Liver (tissue), 9 donors: ENCODE data around the gene PPFIA1. TPM values are rescaled to one million over a fixed set of nuclear protein-coding genes. Genes with fewer than 3 reads are reported as not detected.

Source experiments
- DNase-seq: peaks from one replicate; pipeline ENCODE4 v3.0.0-alpha.2; 2017; ENCODE audit warnings: low spot score
- H3K27ac ChIP-seq, 2 donors: one replicate each; pipeline ENCODE4 v1.7.0; 2013; ENCODE audit warnings: inconsistent platforms in 2 of 2, low read length in 2 of 2, control low read depth in 1 of 2, low read depth in 1 of 2, mild to moderate bottlenecking in 1 of 2
- H3K27me3 ChIP-seq, 4 donors: one replicate each; pipeline versions ENCODE4 v1.6.1 to v1.7.0; 2013; ENCODE audit warnings: low read length in 3 of 4, inconsistent platforms in 1 of 4, mild to moderate bottlenecking in 1 of 4, moderate library complexity in 1 of 4; ENCODE audit not compliant: control insufficient read depth in 4 of 4, insufficient read depth in 4 of 4
- H3K36me3 ChIP-seq, 4 donors: one replicate each; pipeline versions ENCODE4 v1.6.1 to v1.7.0; 2013; ENCODE audit warnings: low read length in 3 of 4, mild to moderate bottlenecking in 3 of 4, low read depth in 1 of 4, moderate library complexity in 1 of 4; ENCODE audit not compliant: control insufficient read depth in 4 of 4, insufficient read depth in 3 of 4
- H3K4me1 ChIP-seq, 4 donors: one replicate each; pipeline versions ENCODE4 v1.6.1 to v1.7.0; 2013; ENCODE audit warnings: low read length in 3 of 4, mild to moderate bottlenecking in 3 of 4, moderate library complexity in 1 of 4; ENCODE audit not compliant: control insufficient read depth in 4 of 4, insufficient read depth in 4 of 4
- H3K4me3 ChIP-seq, 3 donors: one replicate each; pipeline versions ENCODE4 v1.6.1 to v1.7.0; 2013; ENCODE audit warnings: low read length in 3 of 3, control low read depth in 1 of 3, low read depth in 1 of 3, mild to moderate bottlenecking in 1 of 3
- H3K9ac ChIP-seq, 2 donors: one replicate each; pipeline ENCODE4 v1.7.0; 2013; ENCODE audit warnings: low read length in 2 of 2, mild to moderate bottlenecking in 2 of 2, moderate library complexity in 2 of 2, control low read depth in 1 of 2, low read depth in 1 of 2
- H3K9me3 ChIP-seq, 4 donors: one replicate each; pipeline versions ENCODE4 v1.6.1 to v1.7.0; 2013; ENCODE audit warnings: low read length in 3 of 4; ENCODE audit not compliant: control insufficient read depth in 4 of 4
- CTCF ChIP-seq: fragments of 150-350 bp; IDR thresholded peaks from 2 replicates; pipeline ENCODE4 v1.5.1; 2017; ENCODE audit warnings: improper control_type of control experiment, low read depth, low read length; ENCODE audit not compliant: missing input control
- EGR1 ChIP-seq, 2 donors: IDR thresholded peaks; 2 replicates each; pipeline ENCODE4 v1.6.1; 2016 to 2018; ENCODE audit warnings: antibody characterized with exemption in 2 of 2, low read depth in 2 of 2
- FOXA1 ChIP-seq: IDR thresholded peaks from 2 replicates; pipeline ENCODE4 v1.6.1; 2016; ENCODE audit warnings: antibody characterized with exemption
- FOXA2 ChIP-seq: IDR thresholded peaks from 2 replicates; pipeline ENCODE4 v1.6.1; 2016; ENCODE audit warnings: antibody characterized with exemption
- GABPA ChIP-seq, 2 donors: IDR thresholded peaks in 1 of 2; conservative IDR thresholded peaks in 1 of 2; 2 replicates each; pipeline ENCODE4 v1.6.1; 2016; ENCODE audit warnings: antibody characterized with exemption in 2 of 2, mild to moderate bottlenecking in 1 of 2, moderate library complexity in 1 of 2
- HNF4A ChIP-seq, 2 donors: conservative IDR thresholded peaks; 2 replicates each; pipeline ENCODE4 v1.6.1; 2016; ENCODE audit warnings: antibody characterized with exemption in 2 of 2, mild to moderate bottlenecking in 2 of 2
- JUND ChIP-seq, 2 donors: IDR thresholded peaks; 2 replicates each; pipeline ENCODE4 v1.6.1; 2016; ENCODE audit warnings: antibody characterized with exemption in 2 of 2
- MAX ChIP-seq: IDR thresholded peaks from 2 replicates; pipeline ENCODE4 v1.6.1; 2016; ENCODE audit warnings: antibody characterized with exemption
- NR2F2 ChIP-seq: IDR thresholded peaks from 2 replicates; pipeline ENCODE4 v1.6.1; 2016; ENCODE audit warnings: antibody characterized with exemption
- RAD21 ChIP-seq, 2 donors: IDR thresholded peaks; 2 replicates each; pipeline ENCODE4 v1.6.1; 2016; ENCODE audit warnings: antibody characterized with exemption in 2 of 2, mild to moderate bottlenecking in 2 of 2
- REST ChIP-seq: IDR thresholded peaks from 2 replicates; pipeline ENCODE4 v1.6.1; 2016; ENCODE audit warnings: antibody characterized with exemption, mild to moderate bottlenecking
- SP1 ChIP-seq: IDR thresholded peaks from 2 replicates; pipeline ENCODE4 v1.6.1; 2018; ENCODE audit warnings: antibody characterized with exemption, mild to moderate bottlenecking
- TAF1 ChIP-seq: conservative IDR thresholded peaks from 2 replicates; pipeline ENCODE4 v1.6.1; 2016; ENCODE audit warnings: antibody characterized with exemption, mild to moderate bottlenecking
- YY1 ChIP-seq: IDR thresholded peaks from 2 replicates; pipeline ENCODE4 v1.6.1; 2016; ENCODE audit warnings: antibody characterized with exemption, mild to moderate bottlenecking
- ZBTB33 ChIP-seq: IDR thresholded peaks from 2 replicates; pipeline ENCODE4 v1.6.1; 2016; ENCODE audit warnings: antibody characterized with exemption
- WGBS: extraction: QIAGEN DNeasy Blood & Tissue Kit; methylation state at CpG from one replicate; pipeline ENCODE4 v1.1.7; 2013; 5-methylcytosine and 5-hydroxymethylcytosine counted together
- polyA plus RNA-seq, 2 donors: library from polyadenylated mRNA; stranded (reverse) in 1 of 2; unstranded in 1 of 2; fragments of 200-250 nt in 1 of 2; fragments of >200 nt in 1 of 2; fragmentation: Nextera tagmentation in 1 of 2; extraction: Ambion mirVana in 1 of 2; gene quantifications; one replicate each; pipeline versions ENCODE4 v1.2.1 to v1.2.3, GENCODE V29; 2013 to 2015
- total RNA-seq, 2 donors: library from RNA; depleted of rRNA; stranded (reverse); fragments of >200 nt; gene quantifications; one replicate each; pipeline ENCODE4 v1.2.3, GENCODE V29; 2014
- donor health status: healthy.
- donor health status: healthy.
- donor health status: healthy.
- donor health status: healthy.
- donor health status: healthy.

PPFIA1 gene
- total and polyA plus RNA-seq, 4 donors: 9.9 to 39.6 (median 14.5) TPM

- no peak overlapping the region for H3K9ac ChIP-seq
- no peaks in the 10 kb centered on the region for H3K4me1 ChIP-seq
- 97% methylated on average over 20 of the region's 20 CpGs for WGBS
- peaks cover 8 to 78% (median 45%) of the 10 kb centered on the region in 4 donors for H3K36me3 ChIP-seq
- no peaks in the 10 kb centered on the region for H3K27me3 ChIP-seq
- TF ChIP-seq NR2F2: no peak
- no peak for TF ChIP-seq GABPA (IDR thresholded peaks at IDR 0.05 in 1 of 2, conservative IDR thresholded peaks at IDR 0.05 in 1 of 2)
- TF ChIP-seq TAF1: no peak
- TF ChIP-seq ZBTB33: no peak
- TF ChIP-seq RAD21 (IDR thresholded peaks at IDR 0.05): no peak
- TF ChIP-seq EGR1 (IDR thresholded peaks at IDR 0.05; ENCODE audit: low read depth in 2 of 2): no peak
- no peak for TF ChIP-seq YY1
- no peak for TF ChIP-seq CTCF
- TF ChIP-seq SP1: no peak
- TF ChIP-seq MAX: no peak
- no peak for TF ChIP-seq REST
- no peak for TF ChIP-seq FOXA1
- no peak for TF ChIP-seq JUND (IDR thresholded peaks at IDR 0.05)
- no peak for TF ChIP-seq HNF4A (conservative IDR thresholded peaks at IDR 0.05)
- no peak for TF ChIP-seq FOXA2
- DNase-seq: no peak
- no peak overlapping the region for H3K4me3 ChIP-seq
- H3K9me3 ChIP-seq: no peaks in the 10 kb centered on the region
- no peak overlapping the region for H3K27ac ChIP-seq
Measured at GRCh38 chr11:70416881-70417280, 146.4 kb downstream of the PPFIA1 start.

GRCh38 chr11:70418130-70418529 is 147.6 kb downstream of the PPFIA1 start:
- no peak overlapping the region for H3K9ac ChIP-seq
- H3K4me3 ChIP-seq: no peak overlapping the region
- no peaks in the 10 kb centered on the region for H3K27me3 ChIP-seq
- H3K36me3 ChIP-seq: peaks cover 6 to 79% (median 40%) of the 10 kb centered on the region in 4 donors
- no peak overlapping the region for H3K27ac ChIP-seq
- no peaks in the 10 kb centered on the region for H3K9me3 ChIP-seq
- TF ChIP-seq JUND (IDR thresholded peaks at IDR 0.05): no peak
- TF ChIP-seq FOXA1: no peak
- no peak for TF ChIP-seq YY1
- no peak for TF ChIP-seq RAD21 (IDR thresholded peaks at IDR 0.05)
- no peak for TF ChIP-seq HNF4A (conservative IDR thresholded peaks at IDR 0.05)
- no peak for TF ChIP-seq GABPA (IDR thresholded peaks at IDR 0.05 in 1 of 2, conservative IDR thresholded peaks at IDR 0.05 in 1 of 2)
- WGBS: 94% methylated on average over 12 of the region's 12 CpGs
- DNase-seq: no peak
- no peaks in the 10 kb centered on the region for H3K4me1 ChIP-seq
